Occipital lobe (tissue), 2 donors: ENCODE results near the gene YPEL4. TPM values are rescaled to one million over a fixed set of nuclear protein-coding genes. Genes with fewer than 3 reads are reported as not detected.
"Not testable (repeated sequence)": the region's sequence is repeated elsewhere in the genome, so short reads cannot be mapped to it uniquely, and the experiment has no call there.

Experiments used
- DNase-seq: peaks from one replicate; lab custom pipeline; 2025; lab: John Stamatoyannopoulos, UW
- total RNA-seq: library from RNA; depleted of rRNA; stranded (reverse); fragments of >200 nt; gene quantifications from one replicate; pipeline ENCODE4 v1.2.3, GENCODE V29; 2014

Gene YPEL4
- 3.6 TPM for total RNA-seq

- DNase-seq = peak; percentile 90
Observed at GRCh38 chr11:57649826-57650738, at the start of gene YPEL4. YPEL4 (minus strand) TSS chr11:57649912; CDS start chr11:57647107, 2,805 bp downstream.

- no peak for DNase-seq
Observed at GRCh38 chr11:57698843-57699365, 49.2 kb upstream of the YPEL4 start.

- DNase-seq = not testable (repeated sequence)
Observed at GRCh38 chr11:57690474-57690873, 40.8 kb upstream of the YPEL4 start.

GRCh38 chr11:57681168-57681567 is 31.5 kb upstream of the YPEL4 start:
- no peak for DNase-seq

- DNase-seq = no peak
Observed at GRCh38 chr11:57680552-57680874, 30.8 kb upstream of the YPEL4 start.

- no peak for DNase-seq
Observed at GRCh38 chr11:57679396-57679795, 29.7 kb upstream of the YPEL4 start.

- DNase-seq = no peak
Observed at GRCh38 chr11:57675176-57675941, 25.6 kb upstream of the YPEL4 start.

- DNase-seq = no peak
Observed at GRCh38 chr11:57674251-57674650, 24.5 kb upstream of the YPEL4 start.

- no peak for DNase-seq
Observed at GRCh38 chr11:57668434-57668782, 18.7 kb upstream of the YPEL4 start.

- peak; percentile 98 for DNase-seq
Observed at GRCh38 chr11:57667736-57668433, 18.2 kb upstream of the YPEL4 start, which contains the start of gene ZDHHC5. ZDHHC5 (plus strand) TSS chr11:57668114; CDS start chr11:57673091, 4,977 bp downstream.

GRCh38 chr11:57667117-57667735 is 17.5 kb upstream of the YPEL4 start:
- peak; percentile 96 for DNase-seq

GRCh38 chr11:57663975-57664374 is 14.3 kb upstream of the YPEL4 start:
- DNase-seq = no peak

- no peak for DNase-seq
Observed at GRCh38 chr11:57662893-57663292, 13.2 kb upstream of the YPEL4 start.

GRCh38 chr11:57659669-57660068 is 10.0 kb upstream of the YPEL4 start:
- no peak for DNase-seq

GRCh38 chr11:57658023-57658361 is 8.3 kb upstream of the YPEL4 start:
- no peak for DNase-seq

- peak; percentile 99 for DNase-seq
Observed at GRCh38 chr11:57657194-57658022, 7.7 kb upstream of the YPEL4 start, which contains the start of gene CLP1. CLP1 (plus strand) TSS chr11:57657762; CDS start chr11:57659477, 1,715 bp downstream.

- no peak for DNase-seq
Observed at GRCh38 chr11:57656885-57657193, 7.1 kb upstream of the YPEL4 start.

- DNase-seq = no peak
Observed at GRCh38 chr11:57653163-57653562, 3.5 kb upstream of the YPEL4 start.

- no peak for DNase-seq
Observed at GRCh38 chr11:57652662-57653061, 3.0 kb upstream of the YPEL4 start.

- not testable (repeated sequence) for DNase-seq
Observed at GRCh38 chr11:57652230-57652629, 2.5 kb upstream of the YPEL4 start.

- DNase-seq = no peak
Observed at GRCh38 chr11:57651408-57651807, 1.7 kb upstream of the YPEL4 start.
